GM12878 (cell line): ENCODE results near the gene TTC29. TPM values are rescaled to one million over a fixed set of nuclear protein-coding genes. Genes with fewer than 3 reads are reported as not detected.

Experiments
- ATAC-seq: fragments of 200-7000 bp; cut with Tn5 transposase; 3 replicates; pipeline ENCODE4 v1.9.1; 2020; ENCODE audit warnings: mild to moderate bottlenecking, moderate library complexity
- BruUV-seq: library from RNA; stranded (reverse); fragments of 400-500 nt; replicated peaks from 2 replicates; lab custom pipeline; 2021; lab: Mats Ljungman, UMichigan
- CTCF ChIA-PET: fragments of 300-600 bp; sonication (Branson Sonifier 250); formaldehyde crosslinking; extraction: SDS; loops from one replicate; lab custom pipeline; 2021; ENCODE audit warnings: inconsistent platforms; lab: Yijun Ruan, JAX
- POLR2A ChIA-PET: fragments of 350-600 bp; formaldehyde crosslinking; extraction: SDS; loops from one replicate; lab custom pipeline; 2021; ENCODE audit warnings: inconsistent platforms; lab: Charles Lee
- RAD21 ChIA-PET: fragments of 300-600 bp; sonication (Branson Sonifier 250); formaldehyde crosslinking; loops from one replicate; lab custom pipeline; 2023; ENCODE audit warnings: antibody characterized with exemption; ENCODE audit not compliant: unreplicated experiment; lab: Charles Lee
- SMC1A ChIA-PET: fragments of 300-600 bp; sonication (Branson Sonifier 250); formaldehyde crosslinking; loops from one replicate; lab custom pipeline; 2023; ENCODE audit not compliant: unreplicated experiment, uncharacterized antibody; lab: Charles Lee
- DNase-seq: peaks from one replicate; pipeline ENCODE4 v3.0.0-alpha.2; 2011; ENCODE audit warnings: low read depth, low spot score
- FAIRE-seq: peaks from 3 replicates; lab custom pipeline; 2011; peaks lifted over from hg19 to GRCh38; lab: Jason Lieb, UNC
- H2AFZ ChIP-seq: 2 replicates; pipeline ENCODE4 v1.6.0; 2011; ENCODE audit warnings: low read depth, low read length, control low read depth; ENCODE audit not compliant: control insufficient read depth
- H3K27ac ChIP-seq: 2 replicates; pipeline ENCODE4 v1.5.1; 2011; ENCODE audit warnings: control low read depth; ENCODE audit not compliant: control insufficient read depth, insufficient read depth
- H3K27me3 ChIP-seq, 2 experiments: replicated peaks in 1 of 2; 2 replicates each; pipeline versions ENCODE4 v1.6.0 to v1.6.1; 2011; ENCODE audit warnings: low read length in 1 of 2; ENCODE audit not compliant: control insufficient read depth in 2 of 2, insufficient read depth in 2 of 2
- H3K36me3 ChIP-seq, 2 experiments: 2 replicates each; pipeline ENCODE4 v1.5.1; 2011; ENCODE audit warnings: low read length in 1 of 2; ENCODE audit not compliant: control insufficient read depth in 2 of 2, insufficient read depth in 2 of 2
- H3K4me1 ChIP-seq: 2 replicates; pipeline ENCODE4 v1.6.1; 2011; ENCODE audit warnings: mild to moderate bottlenecking, low read length, moderate library complexity, mixed read lengths; ENCODE audit not compliant: control insufficient read depth, insufficient read depth
- H3K4me2 ChIP-seq: 2 replicates; pipeline ENCODE4 v1.6.0; 2011; ENCODE audit warnings: control low read depth; ENCODE audit not compliant: control insufficient read depth, insufficient read depth
- H3K4me3 ChIP-seq: fragments of 200-600 bp; sonication (generic); 2 replicates; pipeline ENCODE4 v1.5.1; 2016
- H3K79me2 ChIP-seq: 2 replicates; pipeline ENCODE4 v1.6.0; 2011; ENCODE audit warnings: low read length; ENCODE audit not compliant: control insufficient read depth, insufficient read depth
- H3K9ac ChIP-seq: 2 replicates; pipeline ENCODE4 v1.8.0; 2011; ENCODE audit warnings: low read length, control low read depth, mixed read lengths; ENCODE audit not compliant: control insufficient read depth, insufficient read depth
- H3K9me3 ChIP-seq: replicated peaks from 3 replicates; pipeline ENCODE4 v1.5.1; 2011; ENCODE audit warnings: mild to moderate bottlenecking, low read length; ENCODE audit not compliant: control insufficient read depth, insufficient read depth
- H4K20me1 ChIP-seq: 2 replicates; pipeline ENCODE4 v1.6.0; 2011; ENCODE audit not compliant: control insufficient read depth, insufficient read depth
- ATF7 ChIP-seq: fragments of 450-650 bp; IDR thresholded peaks from 2 replicates; pipeline ENCODE4 v1.6.1; 2016; ENCODE audit warnings: low read depth, mild to moderate bottlenecking
- CBX3 ChIP-seq: fragments of 200-600 bp; sonication (generic); IDR thresholded peaks from 2 replicates; pipeline ENCODE4 v1.6.1; 2016; ENCODE audit warnings: low read depth, borderline replicate concordance
- CHD1 ChIP-seq: IDR thresholded peaks from 2 replicates; pipeline ENCODE4 v1.6.1; 2012; ENCODE audit warnings: low read depth, low read length, improper control_type of control experiment
- MYC ChIP-seq: IDR thresholded peaks from 2 replicates; pipeline ENCODE4 v1.6.1; 2011; ENCODE audit warnings: mild to moderate bottlenecking, low read length, moderate library complexity, inconsistent platforms; ENCODE audit not compliant: insufficient read depth, insufficient replicate concordance, insufficient read length, severe bottlenecking
- NBN ChIP-seq: fragments of 450-650 bp; IDR thresholded peaks from 2 replicates; pipeline ENCODE4 v1.6.1; 2016
- SMARCA5 ChIP-seq: fragments of 450-650 bp; IDR thresholded peaks from 2 replicates; pipeline ENCODE4 v1.6.1; 2017; ENCODE audit warnings: mild to moderate bottlenecking
- SREBF2 ChIP-seq: IDR thresholded peaks from 2 replicates; pipeline ENCODE4 v1.6.1; 2012; ENCODE audit warnings: mild to moderate bottlenecking, low read length
- ZNF217 ChIP-seq: fragments of 450-650 bp; IDR thresholded peaks from 2 replicates; pipeline ENCODE4 v1.6.1; 2017; ENCODE audit warnings: antibody characterized with exemption, mild to moderate bottlenecking
- ZNF622 ChIP-seq: fragments of 450-650 bp; IDR thresholded peaks from 2 replicates; pipeline ENCODE4 v1.6.1; 2017; ENCODE audit warnings: mild to moderate bottlenecking, inconsistent platforms
- WGBS: methylation state at CpG from one replicate; pipeline ENCODE4 v1.1.6; 2016; ENCODE audit warnings: low lambda C conversion rate; ENCODE audit not compliant: insufficient replicate concordance, insufficient coverage; ENCODE audit errors: missing lambda C conversion rate; 5-methylcytosine and 5-hydroxymethylcytosine counted together
- in situ Hi-C: fragments of 300-500 bp; cut with MboI; formaldehyde crosslinking; loops from 9 replicates; pipeline ENCODE4 v1.14.3; 2018; ENCODE audit warnings: mixed read lengths
- intact Hi-C: fragments of 100-400 bp; cut with micrococcal nuclease; formaldehyde crosslinking; loops from one replicate; pipeline ENCODE4 v1.14.2; 2022; ENCODE audit not compliant: unreplicated experiment
- polyA plus RNA-seq, 11 experiments: library from polyadenylated mRNA; depleted of rRNA in 4 of 11; unstranded in 6 of 11; stranded (reverse) in 5 of 11; fragments of >200 nt; fragmentation: Nextera tagmentation in 4 of 11; fragmentation: Illumina TruSeq in 1 of 11; extraction: Ambion mirVana in 4 of 11; extraction: Trizol in 1 of 11; gene quantifications; 1 replicate in 1 of 11; 2 replicates in 10 of 11; pipeline versions ENCODE4 v1.2.1 to v1.2.3, GENCODE V29; 2011 to 2016; ENCODE audit warnings: inconsistent platforms in 2 of 11, missing spikeins in 2 of 11, low read depth in 1 of 11
- total RNA-seq, 4 experiments: library from RNA; depleted of rRNA in 3 of 4; stranded (reverse); fragments of >200 nt in 3 of 4; fragmentation: Illumina TruSeq in 1 of 4; extraction: Trizol in 1 of 4; gene quantifications; 2 replicates each; pipeline versions ENCODE4 v1.2.1 to v1.2.3, GENCODE V29; 2013 to 2021
- TF ChIP-seq, protein P1 (sequence below): fragments of 450-650 bp; IDR thresholded peaks from 2 replicates; pipeline ENCODE4 v1.6.1; 2017; ENCODE audit warnings: mild to moderate bottlenecking, moderate library complexity
- TF ChIP-seq, protein P2 (sequence below): IDR thresholded peaks from 2 replicates; pipeline ENCODE4 v1.6.1; 2011; ENCODE audit warnings: low read depth, low read length, improper control_type of control experiment, borderline replicate concordance
- TF ChIP-seq, protein P3 (sequence below): fragments of 450-650 bp; IDR thresholded peaks from 2 replicates; pipeline ENCODE4 v1.6.1; 2017; ENCODE audit warnings: antibody characterized with exemption, mild to moderate bottlenecking, moderate library complexity

TTC29 gene
- total and polyA plus RNA-seq, 10 of the 15 experiments (the other 5 are each of a cell fraction or from before 2014, with no cell fraction given) = not detected

DNA sequence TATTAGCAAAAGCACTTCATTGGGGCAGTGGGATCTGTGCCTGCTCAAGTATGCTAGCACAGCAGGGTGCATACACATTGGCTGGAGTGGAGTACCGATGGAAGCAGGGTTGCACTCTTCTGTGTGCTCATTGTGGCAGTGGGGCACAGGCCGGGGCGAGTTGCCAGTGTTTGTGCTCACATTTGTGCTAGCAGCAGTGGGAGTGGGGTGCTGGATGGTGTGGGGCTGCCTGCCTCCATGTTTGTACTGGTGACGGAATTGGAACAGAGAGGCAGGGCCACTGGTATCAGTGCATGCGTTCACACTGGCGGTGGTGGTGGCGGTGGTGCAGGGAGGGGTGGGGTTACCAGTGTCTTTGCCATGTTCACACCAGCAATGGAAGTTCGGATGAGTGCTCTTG lies 169.0 kb downstream of the TTC29 start:
- Histone ChIP-seq H3K4me2 (no peak overlapping the region), H3K79me2 (no peaks in the 10 kb centered on the region), H3K36me3 (no peaks in the 10 kb centered on the region), H3K4me1 (no peaks in the 10 kb centered on the region), H3K4me3 (no peak overlapping the region), H2AFZ (no peak overlapping the region), H3K27me3 (no peaks in the 10 kb centered on the region), H3K27ac (no peak overlapping the region)
- ATAC-seq (no peak), DNase-seq (no peak), FAIRE-seq (no peak)
- WGBS = 51% methylated on average over 6 of the region's 8 CpGs
- SMC1A ChIA-PET = no interaction called here
- in situ Hi-C loops = no loop called here
- no TSS peak for BruUV-seq
- intact Hi-C loops = no loop called here
- RAD21 ChIA-PET = no interaction called here
- POLR2A ChIA-PET = no interaction called here
- CTCF ChIA-PET = no interaction called here
- TF ChIP-seq NBN (no peak), ZNF622 (no peak), MYC (no peak), SMARCA5 (no peak), CBX3 (no peak), ZNF217 (no peak), ATF7 (no peak), SREBF2 (no peak), CHD1 (no peak)
- TF ChIP-seq, protein P1, sequence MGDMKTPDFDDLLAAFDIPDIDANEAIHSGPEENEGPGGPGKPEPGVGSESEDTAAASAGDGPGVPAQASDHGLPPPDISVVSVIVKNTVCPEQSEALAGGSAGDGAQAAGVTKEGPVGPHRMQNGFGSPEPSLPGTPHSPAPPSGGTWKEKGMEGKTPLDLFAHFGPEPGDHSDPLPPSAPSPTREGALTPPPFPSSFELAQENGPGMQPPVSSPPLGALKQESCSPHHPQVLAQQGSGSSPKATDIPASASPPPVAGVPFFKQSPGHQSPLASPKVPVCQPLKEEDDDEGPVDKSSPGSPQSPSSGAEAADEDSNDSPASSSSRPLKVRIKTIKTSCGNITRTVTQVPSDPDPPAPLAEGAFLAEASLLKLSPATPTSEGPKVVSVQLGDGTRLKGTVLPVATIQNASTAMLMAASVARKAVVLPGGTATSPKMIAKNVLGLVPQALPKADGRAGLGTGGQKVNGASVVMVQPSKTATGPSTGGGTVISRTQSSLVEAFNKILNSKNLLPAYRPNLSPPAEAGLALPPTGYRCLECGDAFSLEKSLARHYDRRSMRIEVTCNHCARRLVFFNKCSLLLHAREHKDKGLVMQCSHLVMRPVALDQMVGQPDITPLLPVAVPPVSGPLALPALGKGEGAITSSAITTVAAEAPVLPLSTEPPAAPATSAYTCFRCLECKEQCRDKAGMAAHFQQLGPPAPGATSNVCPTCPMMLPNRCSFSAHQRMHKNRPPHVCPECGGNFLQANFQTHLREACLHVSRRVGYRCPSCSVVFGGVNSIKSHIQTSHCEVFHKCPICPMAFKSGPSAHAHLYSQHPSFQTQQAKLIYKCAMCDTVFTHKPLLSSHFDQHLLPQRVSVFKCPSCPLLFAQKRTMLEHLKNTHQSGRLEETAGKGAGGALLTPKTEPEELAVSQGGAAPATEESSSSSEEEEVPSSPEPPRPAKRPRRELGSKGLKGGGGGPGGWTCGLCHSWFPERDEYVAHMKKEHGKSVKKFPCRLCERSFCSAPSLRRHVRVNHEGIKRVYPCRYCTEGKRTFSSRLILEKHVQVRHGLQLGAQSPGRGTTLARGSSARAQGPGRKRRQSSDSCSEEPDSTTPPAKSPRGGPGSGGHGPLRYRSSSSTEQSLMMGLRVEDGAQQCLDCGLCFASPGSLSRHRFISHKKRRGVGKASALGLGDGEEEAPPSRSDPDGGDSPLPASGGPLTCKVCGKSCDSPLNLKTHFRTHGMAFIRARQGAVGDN = no peak
- TF ChIP-seq, protein P2, sequence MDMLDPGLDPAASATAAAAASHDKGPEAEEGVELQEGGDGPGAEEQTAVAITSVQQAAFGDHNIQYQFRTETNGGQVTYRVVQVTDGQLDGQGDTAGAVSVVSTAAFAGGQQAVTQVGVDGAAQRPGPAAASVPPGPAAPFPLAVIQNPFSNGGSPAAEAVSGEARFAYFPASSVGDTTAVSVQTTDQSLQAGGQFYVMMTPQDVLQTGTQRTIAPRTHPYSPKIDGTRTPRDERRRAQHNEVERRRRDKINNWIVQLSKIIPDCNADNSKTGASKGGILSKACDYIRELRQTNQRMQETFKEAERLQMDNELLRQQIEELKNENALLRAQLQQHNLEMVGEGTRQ = no peak
- TF ChIP-seq, protein P3, sequence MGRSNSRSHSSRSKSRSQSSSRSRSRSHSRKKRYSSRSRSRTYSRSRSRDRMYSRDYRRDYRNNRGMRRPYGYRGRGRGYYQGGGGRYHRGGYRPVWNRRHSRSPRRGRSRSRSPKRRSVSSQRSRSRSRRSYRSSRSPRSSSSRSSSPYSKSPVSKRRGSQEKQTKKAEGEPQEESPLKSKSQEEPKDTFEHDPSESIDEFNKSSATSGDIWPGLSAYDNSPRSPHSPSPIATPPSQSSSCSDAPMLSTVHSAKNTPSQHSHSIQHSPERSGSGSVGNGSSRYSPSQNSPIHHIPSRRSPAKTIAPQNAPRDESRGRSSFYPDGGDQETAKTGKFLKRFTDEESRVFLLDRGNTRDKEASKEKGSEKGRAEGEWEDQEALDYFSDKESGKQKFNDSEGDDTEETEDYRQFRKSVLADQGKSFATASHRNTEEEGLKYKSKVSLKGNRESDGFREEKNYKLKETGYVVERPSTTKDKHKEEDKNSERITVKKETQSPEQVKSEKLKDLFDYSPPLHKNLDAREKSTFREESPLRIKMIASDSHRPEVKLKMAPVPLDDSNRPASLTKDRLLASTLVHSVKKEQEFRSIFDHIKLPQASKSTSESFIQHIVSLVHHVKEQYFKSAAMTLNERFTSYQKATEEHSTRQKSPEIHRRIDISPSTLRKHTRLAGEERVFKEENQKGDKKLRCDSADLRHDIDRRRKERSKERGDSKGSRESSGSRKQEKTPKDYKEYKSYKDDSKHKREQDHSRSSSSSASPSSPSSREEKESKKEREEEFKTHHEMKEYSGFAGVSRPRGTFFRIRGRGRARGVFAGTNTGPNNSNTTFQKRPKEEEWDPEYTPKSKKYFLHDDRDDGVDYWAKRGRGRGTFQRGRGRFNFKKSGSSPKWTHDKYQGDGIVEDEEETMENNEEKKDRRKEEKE = no peak
- TF ChIP-seq, all 136 proteins: peak for 0
- H3K9me3 ChIP-seq = no peaks in the 10 kb centered on the region
- no peaks in the 10 kb centered on the region for H4K20me1 ChIP-seq
- no peak overlapping the region for H3K9ac ChIP-seq
